Activated naive CD8-positive, alpha-beta T cell treated with anti-CD3 and anti-CD28 coated beads for 36 hours (primary cell): ENCODE measurements around the gene NFKB1. TPM values are rescaled to one million over a fixed set of nuclear protein-coding genes. Genes with fewer than 3 reads are reported as not detected.
"Not testable (repeated sequence)": the region's sequence is repeated elsewhere in the genome, so short reads cannot be mapped to it uniquely, and the experiment has no call there.

ENCODE experiments used
- DNase-seq: peaks from one replicate; pipeline ENCODE4 v3.0.0; 2021
- H3K27ac Mint-ChIP-seq: one replicate; pipeline ENCODE4 v1.8.0; 2022; ENCODE audit warnings: mild to moderate bottlenecking, moderate library complexity, mixed read lengths
- H3K27me3 Mint-ChIP-seq: one replicate; pipeline ENCODE4 v1.8.0; 2022; ENCODE audit warnings: mild to moderate bottlenecking, mixed read lengths
- H3K36me3 Mint-ChIP-seq: one replicate; pipeline ENCODE4 v1.8.0; 2021; ENCODE audit warnings: mild to moderate bottlenecking, mixed read lengths
- H3K4me1 Mint-ChIP-seq: one replicate; pipeline ENCODE4 v1.8.0; 2021; ENCODE audit warnings: mixed read lengths
- H3K4me3 Mint-ChIP-seq: one replicate; pipeline ENCODE4 v1.8.0; 2022; ENCODE audit warnings: mild to moderate bottlenecking, moderate library complexity, mixed read lengths
- H3K9me3 Mint-ChIP-seq: one replicate; pipeline ENCODE4 v1.8.0; 2022; ENCODE audit warnings: mixed read lengths
- total RNA-seq, 2 experiments: library from RNA; stranded (reverse); gene quantifications; one replicate each; pipeline ENCODE4 v1.2.3, GENCODE V29; 2021

Gene NFKB1
- total RNA-seq, 2 experiments from 2014 or later = 250 to 259 TPM

DNA sequence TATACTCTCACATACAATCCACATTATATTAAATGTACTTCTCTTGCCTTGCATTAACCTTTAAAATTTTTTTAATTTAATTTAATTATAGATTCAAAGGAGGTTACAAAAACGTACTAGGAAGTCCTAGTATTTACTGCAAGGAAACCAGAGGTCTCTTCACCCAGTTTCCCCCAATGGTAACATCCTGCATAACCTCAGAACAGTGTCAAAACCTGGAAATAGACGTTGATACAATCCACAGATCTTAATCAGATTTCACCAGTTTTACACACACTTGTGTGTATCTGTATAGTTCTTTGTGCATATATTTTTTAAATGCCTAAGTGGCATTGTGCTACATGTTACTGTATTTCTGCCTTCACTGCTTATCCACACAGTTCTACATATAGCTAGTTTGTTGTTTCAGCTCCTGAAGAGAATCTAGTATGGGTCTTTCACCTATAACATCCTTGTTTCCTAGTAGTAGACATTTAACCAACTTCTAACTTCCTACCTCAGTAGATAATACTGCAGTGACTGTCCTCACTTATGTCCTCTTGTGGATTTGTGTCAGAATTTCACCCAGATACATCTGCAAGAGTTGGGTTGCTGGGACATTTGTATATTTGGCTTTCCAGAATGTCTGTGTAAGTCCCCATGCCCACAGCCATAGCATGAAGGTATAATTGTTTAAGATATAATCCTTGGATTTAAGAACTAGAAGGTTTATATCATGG lies 103.2 kb downstream of the NFKB1 start:
- no peak for DNase-seq
- Mint-ChIP-seq H3K4me3 (no peak overlapping the region), H3K9me3 (no peaks in the 10 kb centered on the region), H3K27ac (peak overlapping the region; percentile 16), H3K4me1 (peaks cover 55% of the 10 kb centered on the region), H3K36me3 (peaks cover 79% of the 10 kb centered on the region), H3K27me3 (no peaks in the 10 kb centered on the region)

DNA sequence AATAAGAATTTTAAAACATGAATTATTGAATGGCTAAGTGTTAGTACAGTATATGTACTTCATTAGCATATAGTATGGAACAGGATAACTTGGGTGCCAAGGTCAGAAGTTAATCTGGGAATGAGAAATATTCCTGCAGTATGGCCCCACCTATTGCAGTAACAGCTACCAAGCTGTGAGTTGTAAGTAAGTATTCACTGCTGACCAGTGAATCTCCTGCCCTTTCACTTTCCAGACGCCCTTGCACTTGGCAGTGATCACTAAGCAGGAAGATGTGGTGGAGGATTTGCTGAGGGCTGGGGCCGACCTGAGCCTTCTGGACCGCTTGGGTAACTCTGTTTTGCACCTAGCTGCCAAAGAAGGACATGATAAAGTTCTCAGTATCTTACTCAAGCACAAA lies 105.1 kb downstream of the NFKB1 start:
- Mint-ChIP-seq H3K9me3 (no peaks in the 10 kb centered on the region), H3K27ac (peak overlapping the region; percentile 42), H3K4me3 (no peak overlapping the region), H3K36me3 (peaks cover 78% of the 10 kb centered on the region), H3K27me3 (no peaks in the 10 kb centered on the region), H3K4me1 (peaks cover 54% of the 10 kb centered on the region)
- DNase-seq = no peak

GRCh38 chr4:102606846-102607450 lies 105.8 kb downstream of the NFKB1 start:
- Mint-ChIP-seq H3K36me3 (peaks cover 78% of the 10 kb centered on the region), H3K27me3 (no peaks in the 10 kb centered on the region), H3K27ac (peak overlapping the region; percentile 62), H3K9me3 (no peaks in the 10 kb centered on the region), H3K4me3 (no peak overlapping the region), H3K4me1 (peaks cover 58% of the 10 kb centered on the region)
- no peak for DNase-seq

DNA sequence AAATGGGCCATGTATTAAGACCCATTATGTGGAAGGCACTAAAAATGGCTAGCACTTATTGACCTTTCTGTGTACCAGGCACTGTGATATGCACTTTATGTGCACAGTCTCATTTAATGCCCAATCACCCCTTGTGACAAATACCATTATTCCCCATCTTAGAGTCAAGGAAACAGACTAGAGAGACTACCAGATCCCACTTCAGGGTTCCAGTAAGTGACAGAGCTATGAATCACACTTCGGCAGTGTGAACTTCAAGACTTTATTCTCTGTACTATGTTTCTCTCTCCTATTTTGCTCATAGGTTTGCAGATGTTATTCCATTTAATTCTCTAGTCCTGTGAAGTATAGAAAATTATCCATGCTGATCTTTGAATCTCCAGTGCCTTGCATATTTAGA lies 107.0 kb downstream of the NFKB1 start:
- no peak for DNase-seq
- H3K4me3 Mint-ChIP-seq = no peak overlapping the region
- no peaks in the 10 kb centered on the region for H3K27me3 Mint-ChIP-seq
- peaks cover 70% of the 10 kb centered on the region for H3K4me1 Mint-ChIP-seq
- H3K9me3 Mint-ChIP-seq = no peaks in the 10 kb centered on the region
- H3K27ac Mint-ChIP-seq = peak overlapping the region; percentile 28
- peaks cover 82% of the 10 kb centered on the region for H3K36me3 Mint-ChIP-seq

- no peak for DNase-seq
- H3K27ac Mint-ChIP-seq = peak overlapping the region; percentile 50
- peaks cover 89% of the 10 kb centered on the region for H3K36me3 Mint-ChIP-seq
- H3K4me1 Mint-ChIP-seq = peaks cover 76% of the 10 kb centered on the region
- H3K9me3 Mint-ChIP-seq = no peaks in the 10 kb centered on the region
- no peak overlapping the region for H3K4me3 Mint-ChIP-seq
- no peaks in the 10 kb centered on the region for H3K27me3 Mint-ChIP-seq
These were observed 108.8 kb downstream of the NFKB1 start for GRCh38 chr4:102610007-102610406.

- H3K9me3 Mint-ChIP-seq = no peaks in the 10 kb centered on the region
- H3K4me1 Mint-ChIP-seq = peaks cover 80% of the 10 kb centered on the region
- peaks cover 88% of the 10 kb centered on the region for H3K36me3 Mint-ChIP-seq
- no peak overlapping the region for H3K4me3 Mint-ChIP-seq
- H3K27me3 Mint-ChIP-seq = no peaks in the 10 kb centered on the region
- DNase-seq = no peak
- peak overlapping the region; percentile 60 for H3K27ac Mint-ChIP-seq
These were observed 109.3 kb downstream of the NFKB1 start for GRCh38 chr4:102610476-102610875.

DNA sequence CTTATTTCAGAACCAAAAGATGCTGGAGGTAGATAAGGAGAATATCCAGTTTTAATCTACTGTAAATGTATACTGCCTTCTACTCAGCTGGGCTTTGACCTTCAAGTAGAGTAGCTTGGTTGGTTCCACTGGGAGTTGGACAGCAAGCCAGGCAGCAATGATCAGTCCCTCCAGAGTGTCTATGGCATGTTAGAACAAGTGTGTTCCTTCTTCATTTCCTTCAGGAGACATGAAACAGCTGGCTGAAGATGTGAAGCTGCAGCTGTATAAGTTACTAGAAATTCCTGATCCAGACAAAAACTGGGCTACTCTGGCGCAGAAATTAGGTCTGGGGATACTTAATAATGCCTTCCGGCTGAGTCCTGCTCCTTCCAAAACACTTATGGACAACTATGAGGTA lies 111.1 kb downstream of the NFKB1 start:
- Mint-ChIP-seq H3K9me3 (no peaks in the 10 kb centered on the region), H3K4me3 (peak overlapping the region; percentile 65), H3K4me1 (peaks cover 86% of the 10 kb centered on the region), H3K36me3 (peaks cover 91% of the 10 kb centered on the region), H3K27me3 (no peaks in the 10 kb centered on the region), H3K27ac (peak overlapping the region; percentile 95)
- no peak for DNase-seq

DNA sequence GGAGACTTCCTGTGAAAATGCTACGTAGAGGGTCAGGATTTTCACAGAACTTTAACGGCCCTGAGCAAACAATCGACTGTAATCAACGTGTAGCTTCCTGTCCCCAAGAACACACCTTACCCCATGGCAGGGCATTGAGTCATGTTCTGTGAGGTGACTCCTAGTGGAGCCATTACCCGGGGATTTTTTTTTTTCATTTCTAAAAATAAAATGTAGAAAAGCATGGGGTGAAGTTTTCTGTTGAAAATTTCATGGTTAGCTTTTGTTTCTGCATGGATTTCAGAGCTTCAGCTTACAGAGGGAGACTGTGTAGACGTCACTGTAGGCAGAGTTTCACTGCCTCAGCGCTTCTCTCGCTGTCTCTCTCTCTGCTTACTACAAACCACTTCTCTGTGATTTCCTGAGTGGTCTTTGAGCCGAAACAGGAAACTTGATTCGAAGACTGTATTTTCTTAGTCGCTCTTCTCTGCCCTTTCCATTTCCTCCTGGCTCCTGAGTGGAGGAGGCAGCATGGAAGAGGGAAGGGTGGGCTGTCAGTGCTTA lies 111.7 kb downstream of the NFKB1 start:
- Mint-ChIP-seq H3K9me3 (no peaks in the 10 kb centered on the region), H3K36me3 (peaks cover 90% of the 10 kb centered on the region), H3K4me3 (peak overlapping the region; percentile 65), H3K27me3 (no peaks in the 10 kb centered on the region), H3K4me1 (peaks cover 81% of the 10 kb centered on the region), H3K27ac (peak overlapping the region; percentile 95)
- no peak for DNase-seq

DNA sequence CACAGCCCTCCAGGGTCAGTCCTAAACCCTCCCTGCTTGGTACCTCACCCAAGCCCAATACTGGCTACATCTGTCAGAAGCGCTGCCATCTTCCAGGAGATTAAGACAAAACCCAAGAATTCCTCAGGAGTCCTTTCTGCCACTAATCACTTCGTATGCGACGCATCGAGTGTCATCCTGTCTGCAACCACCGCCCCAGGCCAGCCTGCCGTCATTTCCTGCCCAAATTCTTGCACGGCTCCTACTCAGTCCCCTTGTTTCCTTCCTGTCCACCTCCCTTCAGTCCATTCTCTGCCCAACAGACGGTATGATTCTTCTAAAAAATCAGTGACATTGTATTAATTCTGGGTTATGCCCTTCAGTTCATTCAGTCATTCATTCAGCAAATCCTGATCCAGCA lies 113.6 kb downstream of the NFKB1 start:
- Mint-ChIP-seq H3K36me3 (peaks cover 89% of the 10 kb centered on the region), H3K9me3 (peaks cover 8% of the 10 kb centered on the region), H3K4me1 (peaks cover 82% of the 10 kb centered on the region), H3K27ac (peak overlapping the region; percentile 95), H3K4me3 (peak overlapping the region; percentile 66), H3K27me3 (no peaks in the 10 kb centered on the region)
- no peak for DNase-seq

GRCh38 chr4:102616636-102617035 lies 115.5 kb downstream of the NFKB1 start:
- no peak for DNase-seq
- peak overlapping the region; percentile 7 for H3K4me3 Mint-ChIP-seq
- peaks cover 75% of the 10 kb centered on the region for H3K4me1 Mint-ChIP-seq
- no peaks in the 10 kb centered on the region for H3K27me3 Mint-ChIP-seq
- peaks cover 74% of the 10 kb centered on the region for H3K36me3 Mint-ChIP-seq
- H3K9me3 Mint-ChIP-seq = peaks cover 8% of the 10 kb centered on the region
- H3K27ac Mint-ChIP-seq = peak overlapping the region; percentile 55

GRCh38 chr4:102619021-102619420 lies 117.9 kb downstream of the NFKB1 start:
- not testable (repeated sequence) for DNase-seq, H3K27me3 Mint-ChIP-seq, H3K9me3 Mint-ChIP-seq, H3K4me3 Mint-ChIP-seq
- Mint-ChIP-seq H3K27ac (peak overlapping the region; percentile 47), H3K36me3 (peaks cover 51% of the 10 kb centered on the region), H3K4me1 (peaks cover 53% of the 10 kb centered on the region)

- Mint-ChIP-seq H3K4me1 (peaks cover 50% of the 10 kb centered on the region), H3K36me3 (peaks cover 41% of the 10 kb centered on the region), H3K27ac (peak overlapping the region; percentile 72)
- not testable (repeated sequence) for H3K27me3 Mint-ChIP-seq, H3K4me3 Mint-ChIP-seq, DNase-seq, H3K9me3 Mint-ChIP-seq
These were observed 118.8 kb downstream of the NFKB1 start for GRCh38 chr4:102619776-102620631.

GRCh38 chr4:102620697-102621497 lies 119.7 kb downstream of the NFKB1 start:
- Mint-ChIP-seq H3K36me3 (peaks cover 34% of the 10 kb centered on the region), H3K27me3 (no peaks in the 10 kb centered on the region), H3K4me3 (no peak overlapping the region), H3K4me1 (peaks cover 49% of the 10 kb centered on the region), H3K9me3 (peaks cover 8% of the 10 kb centered on the region), H3K27ac (no peak overlapping the region)
- DNase-seq = no peak

GRCh38 chr4:102623622-102624021 lies 122.5 kb downstream of the NFKB1 start:
- H3K4me3 Mint-ChIP-seq = no peak overlapping the region
- H3K27me3 Mint-ChIP-seq = no peaks in the 10 kb centered on the region
- H3K27ac Mint-ChIP-seq = no peak overlapping the region
- DNase-seq = no peak
- H3K4me1 Mint-ChIP-seq = peaks cover 59% of the 10 kb centered on the region
- peaks cover 12% of the 10 kb centered on the region for H3K36me3 Mint-ChIP-seq
- H3K9me3 Mint-ChIP-seq = peaks cover 6% of the 10 kb centered on the region
